Fibroblast of lung (primary cell): ENCODE data around the gene WDR93.

Experiments used
- EZH2 ChIP-seq: IDR thresholded peaks from 2 replicates; pipeline ENCODE4 v1.5.1; 2012; ENCODE audit warnings: low read length, control low read depth, mild to moderate bottlenecking; ENCODE audit errors: missing control alignments
- TF ChIP-seq, protein P1 (sequence below), 2 donors: IDR thresholded peaks in 1 of 2; conservative IDR thresholded peaks in 1 of 2; 1 replicate in 1 of 2; 2 replicates in 1 of 2; pipeline ENCODE4 v1.5.1; 2011 to 2012; ENCODE audit warnings: low read length in 2 of 2, control low read depth in 1 of 2, inconsistent platforms in 1 of 2, low read depth in 1 of 2, mild to moderate bottlenecking in 1 of 2

DNA sequence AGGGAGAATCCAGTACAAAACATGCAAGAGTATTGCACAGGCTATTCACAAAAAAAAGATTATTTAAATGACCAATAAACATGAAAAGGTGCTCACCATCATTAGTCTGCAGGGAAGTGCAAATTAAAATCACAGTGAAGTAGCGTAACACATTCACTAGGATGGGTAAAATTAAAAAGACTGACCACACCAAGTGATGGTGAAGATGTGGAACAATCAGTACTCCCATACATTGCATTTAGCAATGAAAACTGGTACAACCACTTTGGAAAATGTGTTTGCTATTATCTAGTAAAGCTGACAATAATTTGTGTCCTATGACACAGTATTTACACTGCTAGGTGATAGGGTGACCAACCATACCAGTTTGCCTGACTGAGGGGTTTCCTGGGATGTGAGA lies 34.0 kb downstream of the WDR93 start:
- TF ChIP-seq, protein P1, sequence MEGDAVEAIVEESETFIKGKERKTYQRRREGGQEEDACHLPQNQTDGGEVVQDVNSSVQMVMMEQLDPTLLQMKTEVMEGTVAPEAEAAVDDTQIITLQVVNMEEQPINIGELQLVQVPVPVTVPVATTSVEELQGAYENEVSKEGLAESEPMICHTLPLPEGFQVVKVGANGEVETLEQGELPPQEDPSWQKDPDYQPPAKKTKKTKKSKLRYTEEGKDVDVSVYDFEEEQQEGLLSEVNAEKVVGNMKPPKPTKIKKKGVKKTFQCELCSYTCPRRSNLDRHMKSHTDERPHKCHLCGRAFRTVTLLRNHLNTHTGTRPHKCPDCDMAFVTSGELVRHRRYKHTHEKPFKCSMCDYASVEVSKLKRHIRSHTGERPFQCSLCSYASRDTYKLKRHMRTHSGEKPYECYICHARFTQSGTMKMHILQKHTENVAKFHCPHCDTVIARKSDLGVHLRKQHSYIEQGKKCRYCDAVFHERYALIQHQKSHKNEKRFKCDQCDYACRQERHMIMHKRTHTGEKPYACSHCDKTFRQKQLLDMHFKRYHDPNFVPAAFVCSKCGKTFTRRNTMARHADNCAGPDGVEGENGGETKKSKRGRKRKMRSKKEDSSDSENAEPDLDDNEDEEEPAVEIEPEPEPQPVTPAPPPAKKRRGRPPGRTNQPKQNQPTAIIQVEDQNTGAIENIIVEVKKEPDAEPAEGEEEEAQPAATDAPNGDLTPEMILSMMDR (conservative IDR thresholded peaks at IDR 0.05 in 1 of 2, IDR thresholded peaks at IDR 0.05 in 1 of 2; ENCODE audit: low read depth in 1 of 2, low read length in 2 of 2), result no peak
- TF ChIP-seq EZH2, result no peak
